COLO668 (cell line): ENCODE data around the gene DRD2.

Source experiments
- DNase-seq: peaks from one replicate; lab custom pipeline; 2025; ENCODE audit not compliant: unreplicated experiment; lab: John Stamatoyannopoulos, UW

DRD2 gene

DNA sequence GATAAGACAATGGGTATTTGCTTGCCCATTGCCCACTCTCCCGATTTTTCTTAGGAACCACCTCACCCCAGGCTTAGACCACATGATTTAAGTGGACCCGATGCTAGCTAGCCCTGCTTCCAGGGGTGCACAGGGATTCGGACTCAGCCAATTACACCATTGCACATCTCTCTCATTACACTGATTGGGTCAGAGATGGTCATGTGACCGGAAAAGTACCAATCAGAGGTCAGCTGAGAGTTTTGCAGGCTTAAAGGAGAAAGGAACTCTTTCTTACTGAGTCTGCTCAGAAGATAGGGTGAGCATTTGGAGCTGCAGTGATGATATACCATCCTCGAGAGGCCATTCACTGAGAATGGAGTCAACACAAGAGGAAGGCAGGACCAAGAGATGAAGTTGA lies 99.8 kb downstream of the DRD2 start:
- DNase-seq = no peak

DNA sequence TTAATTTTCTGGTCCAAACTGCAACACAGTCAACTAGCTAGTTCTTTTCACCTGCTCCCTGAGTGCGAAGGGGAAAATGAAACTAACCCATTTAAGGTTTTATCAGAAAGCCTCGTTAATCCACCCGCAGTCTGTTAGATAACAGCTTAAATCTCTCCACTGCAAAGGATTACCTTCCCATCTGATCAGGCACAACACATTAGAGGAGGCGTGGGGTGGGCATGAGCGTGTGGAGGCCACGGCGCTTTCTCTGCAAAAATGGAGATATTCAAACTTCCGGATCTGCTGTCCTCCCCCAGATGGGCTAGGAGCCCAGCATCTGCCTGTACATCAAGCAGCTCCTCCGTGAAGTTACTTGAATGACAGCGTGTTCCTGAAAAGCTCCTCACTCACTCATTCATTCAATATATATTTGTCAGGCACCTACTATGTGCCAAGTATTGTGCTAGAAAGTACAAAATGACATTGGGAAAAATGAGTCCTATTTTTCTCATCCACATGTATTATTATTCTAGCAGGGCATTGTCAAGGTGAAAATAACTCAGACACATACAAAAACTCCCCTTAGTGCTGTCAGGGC lies 101.1 kb downstream of the DRD2 start:
- no peak for DNase-seq

DNA sequence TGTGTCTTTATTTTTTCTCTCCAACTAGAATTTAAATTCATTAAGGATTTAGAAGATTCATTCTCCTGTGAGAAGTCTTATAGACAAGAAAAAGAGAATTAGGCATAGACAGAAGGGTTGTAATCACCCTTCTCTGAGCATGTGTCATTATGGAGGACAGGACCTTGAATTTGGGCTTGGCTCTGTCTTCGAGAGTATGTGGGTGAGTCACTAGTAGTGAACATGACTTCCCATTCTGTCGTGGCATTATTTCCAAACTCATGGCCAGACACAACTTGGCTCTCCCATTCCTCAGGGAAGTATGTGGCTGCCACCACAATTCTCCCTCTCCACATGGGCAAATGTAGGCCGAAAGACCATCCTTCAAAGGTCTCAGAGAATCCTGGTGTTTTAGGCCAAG lies 101.9 kb downstream of the DRD2 start:
- no peak for DNase-seq

DNA sequence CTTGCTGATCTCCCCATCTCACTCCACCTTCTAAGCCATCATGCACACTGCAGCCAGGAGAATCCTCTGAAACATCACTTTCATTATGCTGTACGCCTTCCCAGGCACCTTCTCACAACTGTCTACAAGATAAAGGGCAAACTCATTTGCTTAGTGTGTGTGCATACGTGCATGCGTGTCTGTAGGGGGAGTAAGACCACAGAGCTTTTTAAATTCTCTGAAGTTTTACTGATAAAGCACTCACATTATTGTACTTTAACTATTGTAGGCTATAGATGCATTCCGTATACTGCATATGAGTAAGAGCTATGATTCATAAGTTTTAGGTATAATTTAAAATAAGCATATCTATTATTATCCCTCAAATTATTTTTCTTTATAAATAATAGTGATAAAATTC lies 102.9 kb downstream of the DRD2 start:
- no peak for DNase-seq

DNA sequence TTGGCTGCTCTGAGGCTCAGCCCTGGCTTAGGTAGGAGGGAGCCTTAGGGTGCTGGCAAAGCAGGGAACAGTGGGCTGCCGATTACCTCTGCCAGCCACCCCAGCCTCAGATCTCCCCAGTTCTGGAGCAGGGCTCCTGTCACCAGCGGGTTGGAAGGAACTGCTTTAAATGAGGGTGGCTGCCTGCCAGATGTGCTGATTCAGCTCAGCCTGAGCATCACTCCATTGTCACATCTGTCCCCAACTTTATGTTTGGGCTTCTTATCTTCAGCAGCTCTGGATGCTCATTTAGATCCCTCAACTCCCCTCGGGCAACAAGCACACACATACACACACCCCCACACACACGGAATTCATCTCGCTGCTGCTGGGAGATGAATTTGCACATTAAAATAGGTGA lies 104.6 kb downstream of the DRD2 start:
- no peak for DNase-seq

DNA sequence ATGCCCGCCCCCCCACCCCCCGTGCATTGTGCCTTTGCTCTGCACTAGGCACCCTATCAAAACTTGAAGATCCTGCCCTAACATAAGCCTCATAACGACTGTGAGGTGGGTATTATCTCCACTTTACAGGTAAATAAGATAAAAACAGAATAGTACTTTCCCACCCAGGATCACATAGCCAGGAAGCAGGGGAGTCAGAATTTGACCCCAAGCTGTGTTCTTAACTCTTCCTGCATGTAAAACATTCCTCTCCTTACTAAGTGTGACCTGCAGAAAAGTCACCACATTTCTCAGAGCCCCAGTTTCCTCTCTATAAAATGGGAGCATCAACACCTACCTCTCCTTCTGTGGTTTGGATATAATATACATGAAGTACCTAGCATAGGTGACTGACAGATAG lies 105.8 kb downstream of the DRD2 start:
- DNase-seq = no peak

DNA sequence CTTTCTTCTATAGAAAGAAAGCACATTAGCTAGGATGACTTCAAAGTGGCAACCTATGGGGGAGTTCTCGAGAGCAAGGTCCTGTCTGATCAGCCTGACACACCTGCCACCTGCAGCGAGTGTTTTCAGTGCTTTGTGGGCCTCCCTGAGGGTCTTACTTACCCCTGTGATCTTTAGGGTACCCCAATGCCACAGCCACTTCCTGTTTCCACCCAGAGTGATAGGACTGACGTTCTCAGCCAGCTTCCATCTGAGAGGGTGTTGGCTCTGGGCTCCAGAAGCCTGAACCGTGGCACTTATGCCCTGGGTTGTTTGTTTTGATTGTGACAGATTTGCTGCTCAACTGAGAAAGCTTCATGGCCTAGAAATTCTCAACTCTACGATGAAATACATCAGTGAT lies 109.3 kb downstream of the DRD2 start:
- DNase-seq = no peak

DNA sequence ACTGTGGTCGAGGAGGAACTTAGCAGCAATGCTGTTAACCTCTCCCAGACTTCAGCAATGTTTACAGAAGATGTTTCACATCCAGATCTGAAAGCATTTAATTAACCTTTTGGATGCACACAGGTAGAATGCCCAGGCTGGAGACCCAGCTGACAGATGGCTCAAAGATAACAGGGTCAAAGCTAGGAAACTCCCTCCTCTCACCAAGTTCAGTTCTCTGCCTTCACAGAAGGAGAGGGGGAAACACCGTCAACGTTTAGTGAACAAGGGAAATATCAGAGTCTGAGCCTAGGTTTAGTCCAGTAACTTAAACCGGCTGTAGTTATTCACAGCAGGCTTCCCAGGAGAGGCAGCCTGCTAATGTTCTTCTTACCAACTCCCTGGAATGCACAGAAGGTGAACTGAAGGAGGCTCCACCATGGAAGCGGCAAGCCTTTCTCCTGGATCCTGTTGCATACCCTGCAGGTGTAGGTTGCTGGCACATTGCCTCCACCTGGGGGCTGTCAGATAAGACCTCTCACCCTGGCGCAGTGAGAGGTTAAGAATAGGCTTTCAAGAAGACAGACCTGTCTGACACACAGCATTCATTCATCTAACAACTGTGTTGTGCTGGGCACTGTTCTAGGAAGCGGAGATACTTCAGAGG lies 111.1 kb downstream of the DRD2 start:
- DNase-seq = no peak

DNA sequence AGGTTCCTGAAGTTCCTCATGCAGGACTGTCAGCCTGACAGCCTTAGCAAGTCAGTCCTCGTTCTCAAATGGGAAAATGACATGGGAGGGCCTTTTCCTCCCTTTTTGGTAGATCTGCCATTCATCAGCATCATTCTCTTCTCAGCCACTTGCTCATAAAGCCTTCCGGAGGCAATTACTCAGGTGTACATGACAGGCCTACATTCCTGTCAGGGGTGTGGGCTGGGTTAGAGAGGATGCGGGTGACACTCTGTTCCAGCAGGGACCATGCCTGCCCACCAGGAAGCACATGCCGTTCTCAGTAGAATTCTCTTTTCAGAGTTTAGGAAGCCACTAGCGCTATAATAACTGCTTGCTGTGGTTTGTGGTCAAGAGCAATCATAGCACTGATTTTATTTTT lies 111.8 kb downstream of the DRD2 start:
- no peak for DNase-seq
